Measurements from ENCODE around the gene SLC35F5.
"Not testable (repeated sequence)": the region's sequence is repeated elsewhere in the genome, so short reads cannot be mapped to it uniquely, and the experiment has no call there.

SLC35F5 gene

GRCh38 chr2:113697516-113697915, 58.9 kb downstream of the SLC35F5 start:
- DNase-seq (ENCODE audit: low read depth) = no peak

GRCh38 chr2:113694438-113694837, 62.0 kb downstream of the SLC35F5 start:
- no peak for DNase-seq (ENCODE audit: low read depth)

GRCh38 chr2:113692698-113693428, 63.6 kb downstream of the SLC35F5 start:
- no peak for DNase-seq (ENCODE audit: low read depth)

- DNase-seq (ENCODE audit: low read depth) = not testable (repeated sequence)
Observed at GRCh38 chr2:113690871-113691270, 65.6 kb downstream of the SLC35F5 start.

- DNase-seq (ENCODE audit: low read depth) = no peak
Observed at GRCh38 chr2:113686537-113686936, 69.9 kb downstream of the SLC35F5 start.

GRCh38 chr2:113685471-113685870, 71.0 kb downstream of the SLC35F5 start:
- no peak for DNase-seq (ENCODE audit: low read depth)

GRCh38 chr2:113679457-113679856, 77.0 kb downstream of the SLC35F5 start:
- DNase-seq (ENCODE audit: low read depth) = no peak

GRCh38 chr2:113677330-113677729, 79.1 kb downstream of the SLC35F5 start:
- no peak for DNase-seq (ENCODE audit: low read depth)

GRCh38 chr2:113676623-113677266, 79.7 kb downstream of the SLC35F5 start:
- no peak for DNase-seq (ENCODE audit: low read depth)

- no peak for DNase-seq (ENCODE audit: low read depth)
Observed at GRCh38 chr2:113675875-113676274, 80.6 kb downstream of the SLC35F5 start.

GRCh38 chr2:113672326-113672932, 84.0 kb downstream of the SLC35F5 start:
- DNase-seq (ENCODE audit: low read depth) = no peak

- DNase-seq (ENCODE audit: low read depth) = not testable (repeated sequence)
Observed at GRCh38 chr2:113669013-113669412, 87.4 kb downstream of the SLC35F5 start.

- not testable (repeated sequence) for DNase-seq (ENCODE audit: low read depth)
Observed at GRCh38 chr2:113664761-113665533, 91.5 kb downstream of the SLC35F5 start.

GRCh38 chr2:113663285-113664060, 93.0 kb downstream of the SLC35F5 start:
- not testable (repeated sequence) for DNase-seq (ENCODE audit: low read depth)

Data from fibroblast of the conjunctiva (primary cell).